Hepatic stellate cell (primary cell): ENCODE measurements around the gene PAK4.
"Not testable (repeated sequence)": the region's sequence is repeated elsewhere in the genome, so short reads cannot be mapped to it uniquely, and the experiment has no call there.

ENCODE experiments used
- DNase-seq: peaks from one replicate; pipeline ENCODE4 v3.0.0; 2011; ENCODE audit warnings: low spot score

The PAK4 gene

DNA sequence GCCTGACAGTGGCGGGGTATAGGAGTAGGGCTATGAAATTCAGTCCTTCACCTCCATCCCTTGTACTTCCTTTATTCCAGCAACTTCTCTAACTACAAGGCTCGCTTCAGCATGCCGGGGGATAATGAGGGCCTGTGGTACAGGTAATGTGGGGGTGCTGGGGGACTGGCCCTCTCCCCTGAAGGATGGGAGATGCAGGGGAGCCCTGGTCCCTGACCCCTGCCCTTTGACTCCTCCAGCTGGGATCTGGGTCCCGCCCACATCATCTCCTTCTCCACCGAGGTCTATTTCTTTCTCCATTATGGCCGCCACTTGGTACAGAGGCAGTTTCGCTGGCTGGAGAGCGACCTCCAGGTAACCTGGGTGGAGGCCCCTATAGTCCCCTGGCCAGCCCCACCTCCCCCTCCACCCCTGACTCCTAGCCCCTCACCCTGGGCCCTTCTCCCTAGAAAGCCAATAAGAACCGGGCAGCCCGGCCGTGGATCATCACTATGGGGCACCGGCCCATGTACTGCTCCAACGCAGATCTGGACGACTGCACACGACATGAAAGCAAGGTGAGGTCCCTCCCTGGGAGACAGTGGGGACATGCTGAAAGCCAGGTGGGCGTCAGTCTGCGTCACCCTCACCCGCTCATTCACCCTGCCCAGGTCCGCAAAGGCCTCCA is 25.0 kb upstream of the PAK4 start:
- DNase-seq = no peak

DNA sequence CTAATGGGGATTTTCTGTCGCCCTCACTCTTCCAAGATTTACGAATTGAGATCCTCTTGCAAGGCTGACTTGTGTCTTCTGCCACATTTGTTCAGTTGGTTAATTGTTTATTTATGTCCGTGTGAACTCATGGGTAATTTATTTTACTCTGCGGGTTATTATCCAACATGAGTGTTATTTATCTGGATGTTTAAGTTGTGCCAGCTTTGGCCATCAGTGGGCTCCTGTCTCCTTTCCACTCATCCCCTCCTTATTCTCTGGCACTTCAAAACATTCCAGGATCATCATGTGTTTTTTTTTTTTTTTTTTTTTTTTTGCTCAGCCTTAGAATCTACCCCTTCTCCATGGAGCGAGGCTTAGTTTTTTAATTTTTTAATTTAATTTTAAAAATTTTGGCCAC is 22.4 kb upstream of the PAK4 start:
- no peak for DNase-seq

DNA sequence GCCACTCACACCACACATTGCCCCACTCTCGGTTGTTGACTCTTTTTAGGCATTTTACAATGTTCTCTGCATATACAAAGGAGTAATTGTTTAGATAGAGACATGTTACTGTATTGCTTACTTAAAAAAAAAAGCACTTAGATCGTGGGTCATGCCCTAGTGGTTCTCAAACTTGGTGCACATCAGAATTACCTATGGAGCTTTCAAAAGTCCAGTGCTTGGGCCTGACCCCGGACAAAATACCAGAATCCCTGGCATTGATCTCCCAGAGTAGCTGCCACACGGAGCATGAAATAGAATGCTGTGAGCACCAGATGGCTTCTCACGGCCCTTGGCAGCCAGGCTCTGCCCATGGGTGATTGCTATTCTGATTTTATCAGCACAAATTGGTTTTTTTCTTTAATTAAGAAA is 21.4 kb upstream of the PAK4 start:
- DNase-seq = no peak

DNA sequence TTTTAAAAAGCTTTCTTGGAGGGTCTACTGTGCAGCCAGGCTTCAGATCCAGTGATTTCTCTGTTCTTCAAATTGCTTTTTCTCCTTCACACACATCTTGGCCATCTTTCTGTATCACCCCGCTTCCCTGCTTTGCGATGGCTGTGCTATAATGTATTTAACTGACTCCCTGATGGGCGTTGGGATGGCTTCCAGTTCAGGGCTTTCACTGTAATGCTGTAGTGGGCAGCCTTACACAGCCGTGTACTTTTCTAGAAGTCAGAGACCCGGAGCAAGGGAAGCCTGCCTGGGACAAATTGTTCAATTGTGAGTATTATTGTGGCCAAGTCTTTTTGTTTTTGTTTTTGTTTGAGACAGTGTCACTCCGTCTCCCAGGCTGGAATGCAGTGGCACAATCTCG is 19.4 kb upstream of the PAK4 start:
- no peak for DNase-seq

DNA sequence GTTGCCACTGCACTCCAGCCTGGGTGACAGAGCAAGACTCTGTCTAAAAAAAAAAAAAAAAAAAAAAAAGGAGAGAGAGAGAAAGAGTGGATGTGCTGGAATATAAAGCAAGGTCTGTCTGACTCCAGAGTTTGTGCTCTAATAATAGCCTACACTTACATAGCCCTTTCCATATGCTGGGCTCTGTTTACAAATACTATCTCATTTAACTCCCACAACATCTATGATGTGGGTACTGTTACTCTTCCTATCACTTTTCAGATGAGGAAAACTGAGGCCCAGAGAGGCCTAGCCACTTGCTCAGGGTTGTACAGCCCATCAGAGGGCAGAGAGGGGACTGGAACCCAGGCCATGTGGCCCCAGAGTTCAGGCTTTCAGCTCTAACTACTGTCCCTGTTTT is 15.9 kb upstream of the PAK4 start:
- no peak for DNase-seq

DNA sequence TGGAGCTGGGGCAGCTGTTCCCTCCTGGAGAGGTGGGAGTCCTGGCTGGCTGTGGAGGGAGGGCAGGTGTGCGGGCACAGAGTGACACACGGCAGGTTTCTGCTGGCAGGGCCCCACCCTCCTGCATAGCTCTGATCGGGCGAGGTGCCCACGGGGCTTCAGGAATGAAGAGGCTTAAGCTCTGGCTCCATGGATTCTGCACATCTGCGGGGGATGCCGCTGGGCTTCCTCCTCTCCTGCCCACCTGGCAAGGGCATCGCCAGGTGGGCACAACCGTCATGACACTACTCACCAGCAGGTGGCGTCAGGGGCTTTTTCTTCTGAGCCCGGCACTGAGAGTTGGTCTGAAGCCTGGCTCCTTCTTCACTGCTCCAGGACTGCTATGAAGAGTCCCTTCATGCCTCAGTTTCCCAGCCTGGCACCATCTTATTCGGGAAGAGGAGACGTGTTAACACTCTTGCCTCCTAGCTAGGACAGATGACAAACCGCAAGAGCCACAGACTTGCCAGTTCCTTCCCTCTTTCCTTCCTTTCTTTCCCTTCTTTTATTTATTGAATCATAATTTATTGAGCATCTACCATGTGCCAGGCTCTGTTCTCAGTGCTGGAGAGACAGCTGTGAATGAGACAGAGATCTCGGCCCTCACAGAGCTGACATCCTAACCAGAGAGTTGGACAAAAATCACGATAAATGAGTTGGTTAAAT is 15.2 kb upstream of the PAK4 start:
- peak; percentile 60 for DNase-seq

DNA sequence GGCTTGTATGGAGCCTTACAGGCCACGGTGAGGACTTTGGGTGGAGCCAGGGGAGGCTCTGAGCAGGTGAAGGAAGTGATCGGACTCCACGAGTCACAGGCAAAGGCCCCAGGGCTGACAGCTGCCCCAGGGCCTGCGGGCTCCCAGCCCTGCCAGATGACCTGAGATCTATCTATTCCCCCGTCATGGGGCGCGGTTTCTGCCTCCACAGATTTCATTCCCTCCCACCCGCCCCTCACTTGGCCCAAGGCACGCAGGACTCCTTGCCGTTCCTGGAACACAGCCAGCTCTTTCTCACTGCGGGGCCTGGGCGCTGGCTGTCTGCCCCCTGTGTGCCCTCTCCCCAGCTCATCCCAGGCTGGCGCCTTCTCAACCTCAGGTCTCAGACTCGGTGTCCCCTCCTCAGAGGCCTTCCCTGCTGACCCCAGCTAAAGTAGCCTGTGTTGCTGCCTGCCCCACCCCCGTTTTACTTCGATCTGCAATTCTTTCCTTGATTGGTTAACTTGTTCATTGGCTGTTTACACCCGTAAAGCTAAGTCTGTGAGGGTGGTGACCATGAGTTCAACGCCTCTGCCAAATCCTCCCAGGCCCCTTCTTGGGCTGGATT is 13.9 kb upstream of the PAK4 start:
- DNase-seq = no peak

DNA sequence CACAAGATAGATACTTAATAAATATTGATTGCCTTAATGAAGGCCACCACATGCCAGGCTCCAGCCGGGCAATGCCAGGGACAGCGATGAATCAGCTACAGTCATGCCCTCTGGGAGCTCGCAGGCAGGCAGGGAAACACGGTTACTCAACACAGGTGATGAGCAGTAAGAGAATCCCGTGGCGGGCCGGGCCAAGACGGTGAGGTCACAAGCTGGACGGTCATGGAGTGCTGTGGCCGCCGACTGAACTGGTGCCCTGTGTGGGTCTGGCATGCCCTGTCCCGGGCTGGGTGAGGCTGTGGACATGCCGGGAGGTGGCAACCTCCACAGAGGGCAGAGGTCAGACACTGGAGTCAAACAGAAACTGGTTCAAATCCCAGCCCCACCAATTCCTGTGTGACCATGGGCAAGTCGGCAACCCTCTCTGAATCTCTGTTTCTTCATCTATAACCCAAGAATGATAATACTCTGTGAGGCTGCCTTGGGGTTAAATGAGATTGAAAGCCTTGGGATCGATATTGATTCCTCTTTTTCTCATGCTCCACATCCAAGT is 13.2 kb upstream of the PAK4 start:
- no peak for DNase-seq

DNA sequence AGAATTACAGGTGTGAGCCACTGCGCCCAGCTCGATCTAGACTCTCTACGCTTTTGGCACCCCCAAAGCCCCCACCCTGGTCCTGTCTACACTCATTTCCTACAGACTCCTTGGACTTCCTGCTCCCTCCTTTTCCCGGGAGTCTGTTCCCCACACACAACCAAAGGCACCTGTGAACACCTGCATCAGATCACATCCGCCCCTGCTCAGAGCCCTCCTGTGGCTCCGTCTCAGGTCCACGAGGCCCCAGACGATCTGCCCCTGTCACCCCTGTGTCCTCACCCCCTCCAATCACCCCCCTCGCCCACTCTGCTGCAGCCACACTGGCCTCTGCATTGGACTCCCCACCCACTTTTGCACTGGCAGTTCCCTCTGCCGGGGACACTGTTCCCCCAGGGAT is 12.4 kb upstream of the PAK4 start:
- no peak for DNase-seq

DNA sequence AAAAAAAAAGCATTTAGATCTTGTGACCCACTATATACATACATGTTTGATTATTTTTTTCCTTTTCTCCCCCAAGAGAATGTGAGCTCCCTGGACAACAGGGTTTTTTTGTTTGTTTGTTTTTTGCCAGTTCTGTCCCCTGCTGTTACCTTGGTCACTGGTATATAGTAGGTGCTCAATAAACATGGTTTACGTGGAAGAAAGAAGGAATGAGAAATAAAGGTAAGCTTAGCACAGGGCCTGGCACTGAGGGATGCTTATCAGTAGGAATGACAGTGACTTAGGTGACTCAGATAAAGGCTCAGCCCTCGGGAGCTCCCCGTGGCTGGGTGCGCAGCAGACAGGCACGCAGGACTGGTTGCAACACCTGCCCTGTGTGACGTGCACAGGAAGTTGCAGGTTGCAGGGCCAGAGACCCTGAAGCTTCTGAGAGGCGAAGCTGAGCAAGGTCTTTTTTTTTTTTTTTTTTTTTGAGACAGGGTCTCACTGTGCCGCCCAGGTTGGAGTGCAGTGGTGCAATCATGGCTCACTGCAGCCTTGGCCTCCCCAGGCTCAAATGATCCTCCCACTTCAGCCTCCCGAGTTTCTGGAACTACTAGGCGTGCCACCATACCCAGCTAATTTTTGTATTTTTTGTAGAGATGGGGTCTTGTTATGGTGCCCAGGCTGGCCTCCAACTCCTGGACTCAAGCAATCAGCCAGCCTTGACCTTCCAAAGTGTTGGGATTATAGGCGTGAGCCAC is 10.3 kb upstream of the PAK4 start:
- no peak for DNase-seq

DNA sequence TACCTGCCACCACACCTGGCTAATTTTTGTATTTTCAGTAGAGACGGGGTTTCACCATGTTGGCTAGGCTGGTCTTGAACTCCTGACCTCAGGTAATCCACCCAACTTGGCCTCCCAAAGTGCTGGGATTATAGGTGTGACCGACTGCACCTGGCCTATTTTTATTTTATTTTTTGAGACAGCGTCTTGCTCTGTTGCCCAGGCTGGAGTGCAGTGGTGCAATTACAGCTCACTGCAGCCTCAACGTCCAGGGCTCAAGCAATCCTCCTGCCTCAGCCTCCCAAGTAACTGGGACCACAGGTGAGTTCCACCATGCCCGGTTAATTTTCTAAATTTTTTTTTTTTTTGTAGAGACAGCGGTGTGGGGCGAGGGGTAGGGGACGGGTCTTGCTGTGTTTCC is 8.6 kb upstream of the PAK4 start:
- DNase-seq = not testable (repeated sequence)

DNA sequence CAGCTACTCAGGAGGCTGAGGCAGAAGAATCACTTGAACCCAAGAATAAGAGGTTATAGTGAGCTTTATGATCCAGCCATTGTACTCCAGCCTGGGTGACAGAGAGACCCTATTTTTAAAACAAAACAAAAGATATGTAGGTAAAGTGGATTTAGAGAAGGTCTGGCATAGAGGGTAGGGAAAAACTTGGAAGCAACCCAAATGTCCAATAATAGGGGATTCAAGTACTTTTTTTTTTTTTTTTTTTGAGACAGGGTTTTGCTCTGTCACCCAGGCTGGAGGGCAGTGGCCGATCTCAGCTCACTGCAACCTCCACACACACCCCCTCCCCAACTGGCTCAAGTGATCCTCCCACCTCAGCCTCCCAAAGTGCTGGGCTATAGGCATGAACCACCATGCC is 5.8 kb upstream of the PAK4 start:
- DNase-seq = no peak

DNA sequence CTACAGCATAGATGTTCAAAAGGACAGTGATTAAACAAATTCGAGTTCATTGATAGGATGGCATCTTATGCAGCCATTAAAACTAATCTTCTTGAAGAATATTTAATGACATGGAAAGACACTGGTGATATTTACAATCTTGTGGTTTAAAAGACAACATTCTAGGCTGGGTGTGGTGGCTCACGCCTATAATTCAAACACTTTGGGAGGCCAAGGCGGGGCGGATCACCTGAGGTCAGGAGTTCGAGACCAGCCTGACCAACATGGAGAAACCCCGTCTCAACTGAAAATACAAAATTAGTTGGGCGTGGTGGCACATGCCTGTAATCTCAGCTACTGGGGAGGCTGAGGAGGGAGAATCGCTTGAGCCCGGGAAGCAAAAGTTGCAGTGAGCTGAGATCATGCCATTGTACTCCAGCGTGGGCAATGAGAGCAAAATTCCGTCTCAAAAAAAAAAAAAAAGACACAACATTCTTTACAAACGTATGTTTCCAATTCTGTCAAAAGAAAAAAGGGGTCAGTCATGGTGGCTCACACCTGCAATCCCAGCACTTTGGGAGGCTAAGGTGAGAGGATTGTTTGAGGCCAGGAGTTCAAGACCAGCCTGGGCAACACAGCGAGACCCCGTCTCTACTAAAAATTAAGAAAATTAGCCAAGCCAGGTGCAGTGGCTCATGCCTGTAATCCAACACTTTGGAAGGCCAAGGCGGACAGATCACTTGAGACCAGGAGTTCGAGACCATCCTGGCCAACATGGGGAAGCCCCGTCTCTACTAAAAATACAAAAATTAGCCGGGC is 2.5 kb upstream of the PAK4 start:
- no peak for DNase-seq

DNA sequence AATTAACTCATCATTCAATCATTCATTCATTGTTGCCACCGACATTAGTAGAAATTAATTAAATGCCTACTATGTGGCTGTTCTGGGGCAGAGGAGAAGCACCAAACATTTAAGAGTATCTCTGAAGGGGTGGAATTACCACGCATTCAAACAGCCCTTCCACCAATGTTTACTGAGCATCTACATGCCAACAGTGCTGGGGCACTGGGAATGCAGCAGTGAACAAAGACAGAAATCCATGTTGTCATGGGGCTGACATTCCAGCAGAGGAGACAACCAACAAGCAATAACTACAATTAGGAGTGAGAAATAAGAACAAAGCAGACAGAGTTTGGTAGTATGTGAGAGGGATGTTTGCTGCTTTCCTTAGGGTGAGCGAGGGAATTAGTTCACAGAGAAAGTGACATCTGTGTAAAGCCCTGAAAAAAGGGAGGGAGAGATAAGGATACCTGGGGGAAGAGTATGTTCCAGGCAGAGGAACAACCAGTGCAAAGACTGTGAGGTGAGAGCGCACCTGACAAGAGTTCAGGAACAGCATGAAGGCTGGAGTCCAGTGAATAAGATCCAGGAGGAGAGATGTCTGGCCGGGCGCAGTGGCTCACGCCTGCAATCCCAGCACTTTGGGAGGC is 1.3 kb upstream of the PAK4 start:
- no peak for DNase-seq

DNA sequence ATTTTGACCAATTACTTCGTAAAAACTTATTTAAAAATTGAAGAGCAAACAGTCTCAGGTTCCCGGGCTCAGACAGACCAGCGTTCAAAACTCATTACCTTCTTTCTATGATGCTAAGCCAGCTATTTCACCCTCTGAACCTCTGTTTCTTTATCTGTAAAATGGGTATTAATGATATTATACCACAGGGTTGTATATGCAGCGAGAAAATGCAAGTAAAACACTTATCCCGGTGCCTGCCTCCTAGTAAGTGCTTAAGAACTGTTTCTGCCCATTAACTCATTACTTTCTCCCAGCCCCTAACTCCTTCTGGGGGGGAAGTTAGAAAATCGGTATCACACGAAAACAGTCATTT is 410 bp upstream of the PAK4 start:
- no peak for DNase-seq

DNA sequence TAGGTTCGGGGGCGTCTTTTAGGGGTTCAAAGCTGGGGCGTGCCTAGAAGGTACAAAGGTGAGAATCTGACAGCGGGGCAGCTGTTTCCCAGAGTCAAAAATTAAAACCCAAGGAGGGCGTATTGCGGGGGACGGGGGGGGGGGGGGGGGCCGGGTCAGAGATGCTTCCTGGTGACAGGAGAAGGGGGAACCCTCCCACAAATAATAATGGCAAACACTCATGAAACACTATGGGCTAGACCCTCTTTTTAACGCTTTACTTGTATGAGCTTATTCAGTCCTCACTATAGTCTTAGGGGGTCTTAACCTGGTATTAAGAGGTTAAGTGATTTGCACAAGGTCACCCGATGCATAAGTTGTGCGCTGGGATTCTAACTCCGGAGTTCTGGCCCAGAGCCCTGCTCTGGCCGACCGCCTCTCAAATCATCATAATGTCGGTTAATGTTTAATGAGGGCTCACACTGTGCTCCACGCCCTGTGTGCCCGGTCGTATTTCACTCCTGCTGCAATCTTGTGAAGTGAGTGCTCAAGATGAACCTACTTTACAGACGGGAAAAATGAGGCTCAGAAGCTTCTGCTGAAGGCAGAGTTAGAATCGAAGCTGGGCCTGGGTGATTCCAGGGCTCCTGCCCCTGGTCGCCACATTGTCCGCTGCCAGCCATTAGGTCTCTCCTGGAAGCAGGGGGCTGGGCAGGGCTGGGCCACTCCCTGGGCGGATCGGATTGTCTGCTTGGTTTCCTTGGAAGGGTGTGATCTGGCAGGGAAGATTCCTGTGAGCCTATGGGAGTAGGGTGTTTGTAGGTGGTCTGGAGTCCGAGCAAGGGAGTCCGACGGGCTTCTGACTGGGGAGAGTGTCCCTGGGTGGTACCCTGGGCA is 964 bp downstream of the PAK4 start:
- no peak for DNase-seq

DNA sequence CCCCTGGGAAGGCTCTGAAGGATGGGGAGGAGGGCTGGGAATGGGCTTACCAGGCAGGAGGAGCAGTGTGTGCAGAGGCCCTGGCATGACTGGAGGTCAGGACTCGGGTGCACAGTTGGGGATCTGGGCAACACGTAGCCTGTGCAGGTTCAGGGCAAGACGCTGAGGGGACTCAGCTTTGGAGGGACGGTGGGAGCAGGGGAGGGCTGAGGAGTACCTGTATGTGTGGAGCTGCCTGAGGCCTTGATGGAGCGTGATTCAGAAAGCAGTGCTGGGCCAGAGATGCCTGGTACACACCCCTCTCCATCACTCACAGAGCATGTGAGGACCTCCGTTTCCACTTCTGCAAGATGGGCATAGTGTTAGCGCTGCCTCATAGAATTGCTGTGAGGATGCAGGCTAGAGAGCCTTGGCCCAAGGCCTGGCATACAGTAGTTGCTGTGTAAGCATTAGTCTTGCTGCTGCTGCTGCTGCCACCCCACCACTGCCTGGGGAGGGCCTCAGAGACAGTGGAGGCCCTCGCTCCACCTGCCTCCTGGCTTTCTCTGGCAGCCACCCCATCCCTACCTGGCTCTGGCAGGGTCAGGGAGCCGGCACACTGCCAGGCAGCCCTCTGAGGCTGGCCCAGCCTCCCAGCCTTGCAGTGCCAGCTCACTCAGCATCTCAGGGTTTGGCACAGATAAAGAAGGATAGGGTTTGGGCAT is 2.4 kb downstream of the PAK4 start:
- DNase-seq = no peak

DNA sequence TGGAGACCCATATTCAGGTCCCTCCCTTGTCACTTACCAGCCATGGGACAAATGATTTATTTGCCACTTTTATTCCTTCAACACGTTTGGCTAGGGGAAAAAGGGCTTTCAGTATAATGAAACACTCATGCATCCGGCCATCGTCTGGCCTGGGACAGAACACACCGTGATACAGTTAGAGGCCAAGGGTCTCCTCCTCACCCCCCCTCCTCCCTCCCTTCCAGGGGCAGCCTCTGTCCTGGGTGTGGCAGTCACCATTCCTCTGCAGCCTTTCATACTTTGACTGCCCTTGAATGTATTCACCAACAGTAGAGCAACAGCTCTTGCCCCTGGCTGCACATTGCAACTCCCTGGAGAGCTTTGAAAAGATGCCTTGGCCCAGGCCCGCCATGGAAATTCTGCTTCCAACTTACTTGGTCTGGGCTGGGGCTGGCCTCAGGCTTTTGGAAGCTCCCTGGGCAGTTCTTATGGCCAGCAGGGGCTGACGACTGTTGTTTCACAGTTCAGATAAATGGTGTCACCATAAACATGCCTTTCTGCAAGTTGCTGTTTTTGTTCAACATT is 3.0 kb downstream of the PAK4 start:
- DNase-seq = no peak

DNA sequence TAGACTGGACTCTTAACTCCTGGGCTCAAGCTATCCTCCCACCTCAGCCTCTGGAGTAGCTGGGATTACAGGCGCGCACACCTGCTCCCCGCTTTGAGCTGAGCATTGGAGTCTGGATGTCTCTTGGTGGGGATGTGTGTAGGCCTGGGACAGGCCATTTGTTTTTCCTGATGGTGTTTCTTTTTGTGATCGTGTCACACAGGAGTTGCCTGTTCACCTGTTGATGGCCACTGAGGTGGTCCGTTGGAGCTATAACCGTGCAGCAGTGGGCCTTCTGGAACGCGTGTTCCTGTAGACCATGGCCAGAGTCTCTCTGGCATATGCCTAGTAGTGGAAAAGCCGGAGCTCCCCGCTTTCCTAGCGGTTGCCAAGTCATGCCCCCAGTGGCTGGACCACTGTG is 3.5 kb downstream of the PAK4 start:
- DNase-seq = no peak
